Liver (tissue), 3 donors: ENCODE measurements around the gene TMEM135.

Source experiments
- CTCF ChIP-seq: fragments of 150-350 bp; IDR thresholded peaks from 2 replicates; pipeline ENCODE4 v1.5.1; 2017; ENCODE audit warnings: improper control_type of control experiment, low read depth, low read length; ENCODE audit not compliant: missing input control
- GABPA ChIP-seq, 2 donors: IDR thresholded peaks in 1 of 2; conservative IDR thresholded peaks in 1 of 2; 2 replicates each; pipeline ENCODE4 v1.6.1; 2016; ENCODE audit warnings: antibody characterized with exemption in 2 of 2, mild to moderate bottlenecking in 1 of 2, moderate library complexity in 1 of 2
- MAX ChIP-seq: IDR thresholded peaks from 2 replicates; pipeline ENCODE4 v1.6.1; 2016; ENCODE audit warnings: antibody characterized with exemption
- RAD21 ChIP-seq, 2 donors: IDR thresholded peaks; 2 replicates each; pipeline ENCODE4 v1.6.1; 2016; ENCODE audit warnings: antibody characterized with exemption in 2 of 2, mild to moderate bottlenecking in 2 of 2
- REST ChIP-seq: IDR thresholded peaks from 2 replicates; pipeline ENCODE4 v1.6.1; 2016; ENCODE audit warnings: antibody characterized with exemption, mild to moderate bottlenecking
- RXRA ChIP-seq, 2 donors: IDR thresholded peaks; 2 replicates each; pipeline ENCODE4 v1.6.1; 2017 to 2018; ENCODE audit warnings: antibody characterized with exemption in 2 of 2, mild to moderate bottlenecking in 1 of 2
- SP1 ChIP-seq: IDR thresholded peaks from 2 replicates; pipeline ENCODE4 v1.6.1; 2018; ENCODE audit warnings: antibody characterized with exemption, mild to moderate bottlenecking
- TAF1 ChIP-seq: conservative IDR thresholded peaks from 2 replicates; pipeline ENCODE4 v1.6.1; 2016; ENCODE audit warnings: antibody characterized with exemption, mild to moderate bottlenecking
- YY1 ChIP-seq: IDR thresholded peaks from 2 replicates; pipeline ENCODE4 v1.6.1; 2016; ENCODE audit warnings: antibody characterized with exemption, mild to moderate bottlenecking
- donor health status: healthy.
- donor health status: healthy.

- TF ChIP-seq GABPA (IDR thresholded peaks at IDR 0.05 in 1 of 2, conservative IDR thresholded peaks at IDR 0.05 in 1 of 2) (no peak), SP1 (no peak), CTCF (no peak), YY1 (no peak), RAD21 (IDR thresholded peaks at IDR 0.05) (no peak), RXRA (IDR thresholded peaks at IDR 0.05) (no peak), REST (no peak), MAX (no peak), TAF1 (no peak)
These were observed 286.2 kb downstream of the TMEM135 start for GRCh38 chr11:87323899-87324298.
